ENCODE measurements around the gene C19orf85. TPM values are rescaled to one million over a fixed set of nuclear protein-coding genes. Genes with fewer than 3 reads are reported as not detected.

The C19orf85 gene
- total RNA-seq, 1 donor = not detected

DNA sequence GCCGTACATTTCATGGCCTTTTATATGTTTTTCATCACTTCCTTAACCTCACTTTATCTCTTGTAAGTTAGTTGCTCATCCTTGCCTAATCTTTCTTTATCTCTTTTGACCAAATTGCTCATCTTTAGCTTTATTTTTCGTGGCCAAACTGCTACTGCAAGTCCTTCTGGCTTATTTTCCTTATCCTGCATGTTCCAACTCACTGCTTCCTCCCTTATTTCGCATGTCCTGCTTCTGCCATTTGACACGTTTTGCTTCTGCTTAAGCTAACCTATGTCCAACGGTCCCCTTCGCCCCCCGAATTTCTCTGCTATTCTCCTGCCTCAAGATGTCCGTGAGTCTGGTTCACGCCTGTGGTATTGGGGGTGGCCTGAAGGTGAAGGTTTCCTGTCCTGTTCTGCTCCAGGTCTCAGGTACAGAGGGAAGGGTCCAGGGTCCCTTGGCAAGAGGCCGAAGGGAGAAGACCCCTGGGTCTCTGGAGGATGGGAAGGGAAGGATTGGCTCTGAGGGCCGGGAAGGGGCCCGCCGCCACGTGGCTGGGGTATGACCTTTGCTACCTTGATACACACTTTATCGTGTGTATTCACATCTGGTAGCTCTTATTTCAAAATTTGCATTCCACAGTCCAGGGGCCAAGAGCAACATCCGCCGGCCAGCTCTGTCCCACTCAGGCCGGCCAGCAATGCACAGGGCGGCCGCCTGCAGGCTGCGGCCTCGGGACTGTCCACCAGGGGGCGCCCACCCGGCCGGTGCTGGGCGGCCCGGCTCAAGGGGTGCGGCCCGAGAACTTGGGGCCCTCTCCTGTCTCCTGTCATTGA is 2.9 kb upstream of the C19orf85 start:
- no peak overlapping the region for H3K4me3 ChIP-seq (ENCODE audit: low read depth, low read length)
- DNase-seq (ENCODE audit: low read depth) = peak; percentile 93
- TF ChIP-seq, protein P1, sequence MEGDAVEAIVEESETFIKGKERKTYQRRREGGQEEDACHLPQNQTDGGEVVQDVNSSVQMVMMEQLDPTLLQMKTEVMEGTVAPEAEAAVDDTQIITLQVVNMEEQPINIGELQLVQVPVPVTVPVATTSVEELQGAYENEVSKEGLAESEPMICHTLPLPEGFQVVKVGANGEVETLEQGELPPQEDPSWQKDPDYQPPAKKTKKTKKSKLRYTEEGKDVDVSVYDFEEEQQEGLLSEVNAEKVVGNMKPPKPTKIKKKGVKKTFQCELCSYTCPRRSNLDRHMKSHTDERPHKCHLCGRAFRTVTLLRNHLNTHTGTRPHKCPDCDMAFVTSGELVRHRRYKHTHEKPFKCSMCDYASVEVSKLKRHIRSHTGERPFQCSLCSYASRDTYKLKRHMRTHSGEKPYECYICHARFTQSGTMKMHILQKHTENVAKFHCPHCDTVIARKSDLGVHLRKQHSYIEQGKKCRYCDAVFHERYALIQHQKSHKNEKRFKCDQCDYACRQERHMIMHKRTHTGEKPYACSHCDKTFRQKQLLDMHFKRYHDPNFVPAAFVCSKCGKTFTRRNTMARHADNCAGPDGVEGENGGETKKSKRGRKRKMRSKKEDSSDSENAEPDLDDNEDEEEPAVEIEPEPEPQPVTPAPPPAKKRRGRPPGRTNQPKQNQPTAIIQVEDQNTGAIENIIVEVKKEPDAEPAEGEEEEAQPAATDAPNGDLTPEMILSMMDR (IDR thresholded peaks at IDR 0.05; ENCODE audit: insufficient read depth, low read depth, low read length) = peak; percentile 95

DNA sequence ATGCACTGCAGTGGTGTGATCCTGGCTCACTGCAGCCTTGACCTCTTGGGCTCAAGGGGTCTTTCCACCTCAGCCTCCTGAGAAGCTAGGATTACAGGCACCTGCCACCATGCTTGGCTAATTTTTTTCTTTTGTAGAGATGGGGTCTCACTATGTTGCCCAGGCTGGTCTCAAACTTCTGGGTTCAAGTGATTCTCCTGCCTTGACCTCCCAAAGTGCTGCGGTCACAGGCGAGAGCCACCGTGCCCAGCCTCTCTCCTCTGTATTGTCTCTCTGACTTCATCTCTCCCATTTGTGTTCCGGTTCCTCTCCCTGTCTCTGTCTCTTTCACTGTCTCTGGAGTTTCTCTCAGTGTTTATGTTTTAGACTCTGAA is 1.7 kb upstream of the C19orf85 start:
- no peak overlapping the region for H3K4me3 ChIP-seq (ENCODE audit: low read depth, low read length)
- TF ChIP-seq, protein P1 (IDR thresholded peaks at IDR 0.05; ENCODE audit: insufficient read depth, low read depth, low read length) = no peak
- DNase-seq (ENCODE audit: low read depth) = no peak

DNA sequence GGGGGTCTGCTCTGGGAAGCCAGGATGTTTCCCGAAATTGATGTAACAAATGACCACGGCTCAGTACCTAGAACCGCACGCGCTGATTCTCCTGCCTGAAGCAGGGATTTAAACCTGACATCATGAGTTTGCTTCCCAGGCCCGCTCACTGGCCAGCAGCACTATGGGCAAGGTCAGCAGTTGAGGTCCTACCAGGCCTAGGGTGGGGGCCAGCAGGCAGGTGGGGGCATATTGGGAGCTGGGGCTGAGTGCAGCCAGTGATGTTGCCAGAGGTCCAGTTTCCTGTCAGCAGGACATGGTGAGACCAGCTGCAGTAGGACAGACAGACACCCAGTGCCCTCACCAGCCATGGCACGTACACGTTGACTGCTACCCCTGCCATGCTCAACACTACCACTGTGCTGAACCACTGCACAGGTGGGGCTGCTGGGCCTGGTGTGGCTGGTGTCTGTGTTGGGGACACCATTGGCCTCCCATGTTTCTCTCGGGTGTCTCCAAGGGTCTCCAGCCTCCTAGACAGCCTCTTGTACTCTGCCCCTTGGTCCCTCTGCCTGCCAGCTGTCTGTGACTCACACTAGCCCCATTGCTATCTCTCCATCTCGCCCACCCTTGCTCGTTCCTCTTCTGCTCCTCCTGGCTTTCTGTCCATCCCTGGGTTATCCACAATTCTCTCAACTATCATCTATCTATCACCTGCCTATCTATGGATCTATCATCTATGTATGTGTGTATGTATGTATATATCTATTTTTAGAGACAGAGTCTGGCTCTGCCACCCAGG is 1.1 kb upstream of the C19orf85 start:
- TF ChIP-seq, protein P1 (IDR thresholded peaks at IDR 0.05; ENCODE audit: insufficient read depth, low read depth, low read length) = no peak
- DNase-seq (ENCODE audit: low read depth) = no peak
- H3K4me3 ChIP-seq (ENCODE audit: low read depth, low read length) = no peak overlapping the region

DNA sequence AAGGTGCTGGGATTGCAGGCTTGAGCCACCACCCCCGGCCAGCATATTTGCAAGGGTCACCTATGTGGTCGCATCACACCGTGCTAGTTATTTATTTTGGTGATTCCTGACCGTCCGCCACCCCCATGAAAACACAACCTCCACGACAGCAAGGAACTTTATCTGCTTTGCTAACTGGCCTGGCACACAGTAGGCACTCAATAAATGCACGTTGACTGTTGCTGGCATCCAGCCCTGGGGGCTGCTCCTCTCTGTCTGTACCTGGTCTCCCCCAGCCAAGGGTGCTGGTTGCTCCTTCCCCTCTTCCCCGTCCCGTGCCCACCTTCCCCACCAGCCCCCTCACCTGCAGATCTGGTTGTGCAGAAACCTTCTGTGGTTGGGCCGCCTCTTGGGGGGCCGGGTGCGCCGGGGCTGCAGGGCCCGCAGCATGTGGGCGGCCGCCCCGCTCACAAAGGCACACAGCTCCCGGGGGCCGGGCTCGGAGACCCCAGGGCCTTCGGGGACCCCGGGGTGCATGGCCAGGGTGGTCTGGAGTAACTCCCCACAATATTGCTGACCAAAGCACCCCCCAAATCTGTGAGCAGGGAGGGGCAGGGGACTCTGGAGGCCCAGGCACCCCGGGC is 401 bp downstream of the C19orf85 start:
- TF ChIP-seq, protein P1 (IDR thresholded peaks at IDR 0.05; ENCODE audit: insufficient read depth, low read depth, low read length) = no peak
- no peak overlapping the region for H3K4me3 ChIP-seq (ENCODE audit: low read depth, low read length)
- no peak for DNase-seq (ENCODE audit: low read depth)

DNA sequence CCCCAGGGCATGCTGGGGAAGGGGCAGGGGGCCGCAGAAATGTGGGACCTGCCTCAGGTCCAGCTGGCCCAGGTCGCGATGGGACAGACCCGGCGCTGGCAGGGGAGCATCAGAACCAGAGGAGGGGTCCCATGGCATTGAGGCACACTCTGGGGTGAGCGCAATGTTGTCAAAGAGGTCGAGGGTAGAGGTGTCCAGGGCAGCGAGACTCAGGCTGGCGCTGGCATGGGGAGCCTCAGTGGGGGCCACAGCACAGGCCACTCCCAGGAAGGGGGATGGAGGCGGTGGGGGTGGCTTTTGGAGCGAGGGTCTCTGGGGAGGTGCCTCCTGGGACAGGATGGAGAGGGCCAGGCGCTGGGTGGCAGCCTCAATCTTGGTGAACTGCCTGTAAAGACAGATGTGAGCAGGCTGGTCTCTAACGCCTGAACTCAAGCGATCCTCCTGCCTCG is 944 bp downstream of the C19orf85 start:
- H3K4me3 ChIP-seq (ENCODE audit: low read depth, low read length) = no peak overlapping the region
- TF ChIP-seq, protein P1 (IDR thresholded peaks at IDR 0.05; ENCODE audit: insufficient read depth, low read depth, low read length) = no peak

DNA sequence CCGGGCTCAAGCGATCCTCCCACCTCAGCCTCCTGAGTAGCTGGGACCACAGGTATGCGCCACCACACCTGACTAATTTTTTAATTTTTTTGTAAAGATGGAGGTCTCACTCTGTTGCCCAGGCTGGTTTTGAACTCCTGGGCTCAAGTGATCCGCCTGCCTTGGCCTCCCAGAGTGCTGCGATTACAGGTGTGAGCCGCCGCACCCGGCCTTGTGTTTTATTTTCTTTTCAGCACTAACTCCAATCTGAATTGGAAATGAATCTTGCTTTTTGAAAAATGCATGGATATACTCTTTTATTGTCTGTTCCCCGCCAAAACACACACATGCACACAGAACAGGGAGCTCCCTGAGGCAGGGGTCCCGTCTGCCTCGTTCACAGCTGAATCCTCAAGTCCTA is 1.8 kb downstream of the C19orf85 start:
- H3K4me3 ChIP-seq (ENCODE audit: low read depth, low read length) = no peak overlapping the region
- DNase-seq (ENCODE audit: low read depth) = no peak
- TF ChIP-seq, protein P1 (IDR thresholded peaks at IDR 0.05; ENCODE audit: insufficient read depth, low read depth, low read length) = no peak

More for the DNA sequence above, 944 bp downstream of the C19orf85 start:
- no peak for DNase-seq (ENCODE audit: low read depth)
